ENCODE measurements around the gene KHDC4. TPM values are rescaled to one million over a fixed set of nuclear protein-coding genes. Genes with fewer than 3 reads are reported as not detected.
A peak's percentile ranks its signal among the peaks of the same experiment; 100 is the strongest.

Gene KHDC4
- total RNA-seq, 1 experiment from 2014 or later = 107 TPM

GRCh38 chr1:155967341-155968050 is 33.3 kb upstream of the KHDC4 start:
- TF ChIP-seq CTCF (IDR thresholded peaks at IDR 0.05; ENCODE audit: unreplicated experiment) = no peak
- no peak for DNase-seq
- Mint-ChIP-seq H3K9me3 (ENCODE audit: low read depth, unreplicated experiment) (no peaks in the 10 kb centered on the region), H3K27me3 (ENCODE audit: unreplicated experiment) (no peaks in the 10 kb centered on the region), H3K27ac (ENCODE audit: unreplicated experiment) (peak overlapping the region; percentile 7), H3K4me3 (ENCODE audit: low read depth, unreplicated experiment) (no peak overlapping the region), H3K4me1 (ENCODE audit: low read depth, unreplicated experiment) (peaks cover 31% of the 10 kb centered on the region), H3K36me3 (ENCODE audit: insufficient read depth, unreplicated experiment) (peaks cover 82% of the 10 kb centered on the region)
- no TSS peak for BruUV-seq (replicated peaks)
- intact Hi-C loops (cut with micrococcal nuclease; ENCODE audit: unreplicated experiment) = no loop called here
- CTCF ChIA-PET = interaction anchor here (0.6 to 1.3 kb wide), 3 partner anchors 22 to 264 kb away, joined by 3 to 4 read pairs (median 3); partner anchors contain the start of gene KHDC4

- CTCF ChIA-PET = no interaction called here
- peaks cover 83% of the 10 kb centered on the region for H3K36me3 Mint-ChIP-seq (ENCODE audit: insufficient read depth, unreplicated experiment)
Observed at GRCh38 chr1:155966750-155967149, 32.5 kb upstream of the KHDC4 start.

GRCh38 chr1:155966135-155966534 is 31.9 kb upstream of the KHDC4 start:
- Mint-ChIP-seq H3K36me3 (ENCODE audit: insufficient read depth, unreplicated experiment) (peaks cover 83% of the 10 kb centered on the region), H3K4me3 (ENCODE audit: low read depth, unreplicated experiment) (no peak overlapping the region), H3K27me3 (ENCODE audit: unreplicated experiment) (no peaks in the 10 kb centered on the region), H3K4me1 (ENCODE audit: low read depth, unreplicated experiment) (peaks cover 35% of the 10 kb centered on the region), H3K27ac (ENCODE audit: unreplicated experiment) (peak overlapping the region; percentile 40), H3K9me3 (ENCODE audit: low read depth, unreplicated experiment) (no peaks in the 10 kb centered on the region)
- TF ChIP-seq CTCF (IDR thresholded peaks at IDR 0.05; ENCODE audit: unreplicated experiment) = no peak
- CTCF ChIA-PET = no interaction called here
- intact Hi-C loops (cut with micrococcal nuclease; ENCODE audit: unreplicated experiment) = no loop called here
- DNase-seq = no peak
- no TSS peak for BruUV-seq (replicated peaks)

More at GRCh38 chr1:155966750-155967149, 32.5 kb upstream of the KHDC4 start:
- BruUV-seq (replicated peaks) = no TSS peak
- Mint-ChIP-seq H3K4me1 (ENCODE audit: low read depth, unreplicated experiment) (peaks cover 31% of the 10 kb centered on the region), H3K27me3 (ENCODE audit: unreplicated experiment) (no peaks in the 10 kb centered on the region), H3K9me3 (ENCODE audit: low read depth, unreplicated experiment) (no peaks in the 10 kb centered on the region), H3K4me3 (ENCODE audit: low read depth, unreplicated experiment) (no peak overlapping the region), H3K27ac (ENCODE audit: unreplicated experiment) (peak overlapping the region; percentile 40)
- TF ChIP-seq CTCF (IDR thresholded peaks at IDR 0.05; ENCODE audit: unreplicated experiment) = no peak
- intact Hi-C loops (cut with micrococcal nuclease; ENCODE audit: unreplicated experiment) = no loop called here
- no peak for DNase-seq

- TF ChIP-seq CTCF (IDR thresholded peaks at IDR 0.05; ENCODE audit: unreplicated experiment) = no peak
- no peaks in the 10 kb centered on the region for H3K9me3 Mint-ChIP-seq (ENCODE audit: low read depth, unreplicated experiment)
- peaks cover 92% of the 10 kb centered on the region for H3K36me3 Mint-ChIP-seq (ENCODE audit: insufficient read depth, unreplicated experiment)
- H3K27me3 Mint-ChIP-seq (ENCODE audit: unreplicated experiment) = no peaks in the 10 kb centered on the region
- no peak overlapping the region for H3K27ac Mint-ChIP-seq (ENCODE audit: unreplicated experiment)
- BruUV-seq (replicated peaks) = no TSS peak
- intact Hi-C loops (cut with micrococcal nuclease; ENCODE audit: unreplicated experiment) = no loop called here
- CTCF ChIA-PET = interaction anchor here (0.7 kb wide), 1 partner anchor 360 kb away, joined by 3 read pairs; no protein-coding TSS in a partner anchor
- H3K4me1 Mint-ChIP-seq (ENCODE audit: low read depth, unreplicated experiment) = peaks cover 34% of the 10 kb centered on the region
- DNase-seq = no peak
- H3K4me3 Mint-ChIP-seq (ENCODE audit: low read depth, unreplicated experiment) = no peak overlapping the region
Observed at GRCh38 chr1:155964193-155964592, 30.0 kb upstream of the KHDC4 start.
